ENCODE results near the gene NUP58.
"Not testable (repeated sequence)": the region's sequence is repeated elsewhere in the genome, so short reads cannot be mapped to it uniquely, and the experiment has no call there.

The NUP58 gene

GRCh38 chr13:25306671-25307464 is 5.4 kb downstream of the NUP58 start:
- DNase-seq, result no peak

GRCh38 chr13:25310891-25311290 is 9.5 kb downstream of the NUP58 start:
- no peak for DNase-seq

- not testable (repeated sequence) for DNase-seq
Measured at GRCh38 chr13:25318946-25319345, 17.5 kb downstream of the NUP58 start.

- no peak for DNase-seq
Measured at GRCh38 chr13:25319771-25320170, 18.3 kb downstream of the NUP58 start.

- no peak for DNase-seq
Measured at GRCh38 chr13:25324100-25324499, 22.7 kb downstream of the NUP58 start.

GRCh38 chr13:25329706-25330105 is 28.3 kb downstream of the NUP58 start:
- DNase-seq, result no peak

GRCh38 chr13:25330541-25330940 is 29.1 kb downstream of the NUP58 start:
- no peak for DNase-seq

- DNase-seq, result no peak
Measured at GRCh38 chr13:25335856-25336255, 34.4 kb downstream of the NUP58 start.

GRCh38 chr13:25345576-25345975 is 44.2 kb downstream of the NUP58 start:
- no peak for DNase-seq

- no peak for DNase-seq
Measured at GRCh38 chr13:25347151-25347550, 45.7 kb downstream of the NUP58 start.

- no peak for DNase-seq
Measured at GRCh38 chr13:25351404-25351803, 50.0 kb downstream of the NUP58 start.

- no peak for DNase-seq
Measured at GRCh38 chr13:25352230-25352629, 50.8 kb downstream of the NUP58 start.

GRCh38 chr13:25352806-25353205 is 51.4 kb downstream of the NUP58 start:
- no peak for DNase-seq

- DNase-seq, result no peak
Measured at GRCh38 chr13:25353344-25353743, 51.9 kb downstream of the NUP58 start.

GRCh38 chr13:25354377-25354776 is 53.0 kb downstream of the NUP58 start:
- no peak for DNase-seq

- DNase-seq, result not testable (repeated sequence)
Measured at GRCh38 chr13:25360443-25360842, 59.0 kb downstream of the NUP58 start.

GRCh38 chr13:25365720-25366235 is 64.4 kb downstream of the NUP58 start:
- DNase-seq, result no peak

- no peak for DNase-seq
Measured at GRCh38 chr13:25371158-25371874, 69.9 kb downstream of the NUP58 start.

GRCh38 chr13:25371875-25372283 is 70.5 kb downstream of the NUP58 start, which contains the start of gene ATP8A2:
Gene ATP8A2 (plus strand): TSS chr13:25371974. CDS start chr13:25372213, 239 bp downstream.
- DNase-seq, result no peak

- no peak for DNase-seq
Measured at GRCh38 chr13:25372284-25373081, 71.1 kb downstream of the NUP58 start.

- no peak for DNase-seq
Measured at GRCh38 chr13:25375727-25376358, 74.4 kb downstream of the NUP58 start.

- DNase-seq, result no peak
Measured at GRCh38 chr13:25377244-25377962, 76.0 kb downstream of the NUP58 start.

Data from cortex of kidney (tissue), 1 donor.